Lower lobe of right lung (tissue), 2 donors: ENCODE measurements around the gene SEPHS1. TPM values are rescaled to one million over a fixed set of nuclear protein-coding genes. Genes with fewer than 3 reads are reported as not detected.
"Not testable (repeated sequence)": the region's sequence is repeated elsewhere in the genome, so short reads cannot be mapped to it uniquely, and the experiment has no call there.

Source experiments
- ATAC-seq, 2 donors: fragments of 200-7000 bp; cut with Tn5 transposase; one replicate each; pipeline ENCODE4 v1.9.1; 2020 to 2022; ENCODE audit warnings: mild to moderate bottlenecking in 2 of 2, moderate library complexity in 2 of 2
- DNase-seq: peaks from one replicate; pipeline ENCODE4 v3.0.0-alpha.2; 2020
- H3K27ac ChIP-seq: fragments of 200-600 bp; one replicate; pipeline ENCODE4 v1.8.0; 2022
- H3K27me3 ChIP-seq: fragments of 200-600 bp; one replicate; pipeline ENCODE4 v1.8.0; 2022; ENCODE audit warnings: low read depth
- H3K36me3 ChIP-seq: fragments of 200-600 bp; one replicate; pipeline ENCODE4 v1.8.0; 2022; ENCODE audit warnings: mild to moderate bottlenecking
- H3K4me1 ChIP-seq: fragments of 200-600 bp; one replicate; pipeline ENCODE4 v1.8.0; 2022
- H3K4me3 ChIP-seq: fragments of 200-600 bp; one replicate; pipeline ENCODE4 v1.8.0; 2022; ENCODE audit warnings: mild to moderate bottlenecking
- H3K9me3 ChIP-seq: fragments of 200-600 bp; one replicate; pipeline ENCODE4 v1.8.0; 2022
- CTCF ChIP-seq: fragments of 200-600 bp; IDR thresholded peaks from one replicate; pipeline ENCODE4 v1.8.0; 2022; ENCODE audit warnings: antibody characterized with exemption, mild to moderate bottlenecking
- intact Hi-C: fragments of 100-400 bp; cut with DNase I; formaldehyde crosslinking; loops from one replicate; pipeline ENCODE4 v1.11.0; 2022
- total RNA-seq: library from RNA; stranded (reverse); fragmentation: NEBNext Ultra II Directional; extraction: Animal tissue kit (Norgen Biotek cat#: 25700); gene quantifications from one replicate; pipeline ENCODE4 v1.2.1, GENCODE V29; 2021
- donor health status: DM: no; HTN: yes; CAD: no; lungs with severe emphysema.

Gene SEPHS1
- total RNA-seq, 1 donor from 2014 or later = 35.9 TPM

- H3K4me1 ChIP-seq = peaks cover 6% of the 10 kb centered on the region
- no peak overlapping the region for H3K4me3 ChIP-seq
- ATAC-seq (no peak), DNase-seq (no peak)
- no peaks in the 10 kb centered on the region for H3K9me3 ChIP-seq
- intact Hi-C loops = no loop called here
- peaks cover 35% of the 10 kb centered on the region for H3K36me3 ChIP-seq
- no peaks in the 10 kb centered on the region for H3K27me3 ChIP-seq
- H3K27ac ChIP-seq = no peak overlapping the region
- no peak for TF ChIP-seq CTCF
Measured at GRCh38 chr10:13296476-13296875, 51.6 kb downstream of the SEPHS1 start.

GRCh38 chr10:13294784-13295183 lies 53.3 kb downstream of the SEPHS1 start:
- Histone ChIP-seq H3K36me3 (peaks cover 39% of the 10 kb centered on the region), H3K9me3 (no peaks in the 10 kb centered on the region), H3K27me3 (no peaks in the 10 kb centered on the region), H3K4me1 (no peaks in the 10 kb centered on the region), H3K27ac (no peak overlapping the region), H3K4me3 (no peak overlapping the region)
- TF ChIP-seq CTCF = no peak
- ATAC-seq (no peak), DNase-seq (no peak)
- intact Hi-C loops = no loop called here

GRCh38 chr10:13291821-13292773 lies 56.0 kb downstream of the SEPHS1 start:
- H3K27ac ChIP-seq = no peak overlapping the region
- H3K27me3 ChIP-seq = no peaks in the 10 kb centered on the region
- H3K36me3 ChIP-seq = peaks cover 54% of the 10 kb centered on the region
- DNase-seq (no peak), ATAC-seq (no peak)
- H3K4me1 ChIP-seq = no peaks in the 10 kb centered on the region
- no peak overlapping the region for H3K4me3 ChIP-seq
- H3K9me3 ChIP-seq = no peaks in the 10 kb centered on the region
- TF ChIP-seq CTCF = no peak
- intact Hi-C loops = no loop called here

GRCh38 chr10:13291061-13291460 lies 57.0 kb downstream of the SEPHS1 start:
- no peak overlapping the region for H3K4me3 ChIP-seq
- H3K27me3 ChIP-seq = no peaks in the 10 kb centered on the region
- intact Hi-C loops = no loop called here
- H3K9me3 ChIP-seq = no peaks in the 10 kb centered on the region
- no peak for TF ChIP-seq CTCF
- ATAC-seq (no peak), DNase-seq (no peak)
- H3K4me1 ChIP-seq = no peaks in the 10 kb centered on the region
- H3K36me3 ChIP-seq = peaks cover 63% of the 10 kb centered on the region
- H3K27ac ChIP-seq = no peak overlapping the region

GRCh38 chr10:13284050-13284449 lies 64.0 kb downstream of the SEPHS1 start:
- Histone ChIP-seq H3K4me1 (no peaks in the 10 kb centered on the region), H3K9me3 (no peaks in the 10 kb centered on the region), H3K27me3 (no peaks in the 10 kb centered on the region), H3K4me3 (no peak overlapping the region), H3K36me3 (peaks cover 76% of the 10 kb centered on the region), H3K27ac (no peak overlapping the region)
- TF ChIP-seq CTCF = no peak
- intact Hi-C loops = no loop called here
- ATAC-seq = no peak
- no peak for DNase-seq

- H3K36me3 ChIP-seq = peaks cover 69% of the 10 kb centered on the region
- H3K4me3 ChIP-seq, H3K4me1 ChIP-seq, intact Hi-C loops, H3K9me3 ChIP-seq, H3K27ac ChIP-seq, DNase-seq, H3K27me3 ChIP-seq, ATAC-seq: not testable (repeated sequence)
Measured at GRCh38 chr10:13282348-13282747, 65.7 kb downstream of the SEPHS1 start.
